Omental fat pad (tissue), 4 donors: ENCODE measurements around the gene PCDHGA4. TPM values are rescaled to one million over a fixed set of nuclear protein-coding genes. Genes with fewer than 3 reads are reported as not detected.

Experiments used
- ATAC-seq: fragments of 150-250 bp; one replicate; pipeline ENCODE4 v1.9.1; 2016; ENCODE audit warnings: mild to moderate bottlenecking, moderate library complexity; ENCODE audit not compliant: low FRiP score
- DNase-seq: peaks from one replicate; pipeline ENCODE4 v3.0.0-alpha.2; 2019; ENCODE audit warnings: low spot score
- CTCF ChIP-seq, 3 donors: fragments of 450-650 bp; IDR thresholded peaks; one replicate each; pipeline ENCODE4 v1.5.1; 2016 to 2017; ENCODE audit warnings: antibody characterized with exemption in 3 of 3, mild to moderate bottlenecking in 3 of 3, moderate library complexity in 2 of 3
- total RNA-seq, 4 donors: library from RNA; depleted of rRNA; stranded (reverse); fragments of >200 nt; gene quantifications; one replicate each; pipeline ENCODE4 v1.1.0, GENCODE V29; 2016

PCDHGA4 gene
- total RNA-seq, 4 donors from 2014 or later: 2.6 to 9.0 (median 3.9) TPM

DNA sequence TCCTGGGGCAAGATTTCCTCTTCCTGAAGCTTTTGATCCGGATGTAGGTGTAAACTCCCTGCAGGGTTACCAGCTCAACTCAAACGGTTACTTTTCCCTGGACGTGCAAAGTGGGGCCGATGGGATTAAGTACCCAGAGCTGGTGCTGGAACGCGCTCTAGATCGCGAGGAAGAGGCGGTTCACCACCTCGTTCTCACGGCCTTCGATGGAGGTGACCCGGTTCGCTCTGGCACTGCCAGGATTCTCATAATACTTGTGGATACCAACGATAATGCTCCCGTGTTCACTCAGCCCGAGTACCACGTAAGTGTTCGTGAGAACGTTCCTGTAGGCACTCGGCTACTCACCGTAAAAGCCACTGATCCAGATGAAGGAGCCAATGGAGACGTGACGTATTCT, 820 bp downstream of the PCDHGA4 start:
- ATAC-seq: no peak
- TF ChIP-seq CTCF (IDR thresholded peaks at IDR 0.05): no peak
- no peak for DNase-seq

DNA sequence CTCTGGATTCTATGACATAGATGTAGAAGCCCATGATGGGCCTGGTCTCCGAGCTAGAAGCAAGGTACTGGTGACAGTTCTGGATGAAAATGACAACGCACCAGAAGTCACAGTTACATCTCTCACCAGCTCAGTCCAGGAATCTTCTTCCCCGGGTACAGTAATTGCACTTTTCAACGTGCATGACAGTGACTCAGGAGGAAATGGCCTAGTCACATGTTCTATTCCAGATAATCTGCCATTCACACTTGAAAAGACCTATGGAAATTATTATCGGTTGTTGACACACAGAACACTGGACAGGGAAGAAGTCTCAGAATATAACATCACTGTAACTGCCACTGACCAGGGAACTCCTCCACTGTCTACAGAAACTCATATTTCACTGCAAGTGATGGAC, 1.3 kb downstream of the PCDHGA4 start:
- no peak for ATAC-seq
- no peak for DNase-seq
- no peak for TF ChIP-seq CTCF (IDR thresholded peaks at IDR 0.05)

- ATAC-seq (no peak), DNase-seq (no peak)
- no peak for TF ChIP-seq CTCF (IDR thresholded peaks at IDR 0.05)
Measured at GRCh38 chr5:141356950-141357349, 2.1 kb downstream of the PCDHGA4 start.

- TF ChIP-seq CTCF (IDR thresholded peaks at IDR 0.05): no peak
- DNase-seq (no peak), ATAC-seq (no peak)
Measured at GRCh38 chr5:141359790-141360426, 5.1 kb downstream of the PCDHGA4 start, which contains the start of gene PCDHGB2. TSS of gene PCDHGB2 (plus strand) at chr5:141359994. CDS start at chr5:141360136, 142 bp downstream.

DNA sequence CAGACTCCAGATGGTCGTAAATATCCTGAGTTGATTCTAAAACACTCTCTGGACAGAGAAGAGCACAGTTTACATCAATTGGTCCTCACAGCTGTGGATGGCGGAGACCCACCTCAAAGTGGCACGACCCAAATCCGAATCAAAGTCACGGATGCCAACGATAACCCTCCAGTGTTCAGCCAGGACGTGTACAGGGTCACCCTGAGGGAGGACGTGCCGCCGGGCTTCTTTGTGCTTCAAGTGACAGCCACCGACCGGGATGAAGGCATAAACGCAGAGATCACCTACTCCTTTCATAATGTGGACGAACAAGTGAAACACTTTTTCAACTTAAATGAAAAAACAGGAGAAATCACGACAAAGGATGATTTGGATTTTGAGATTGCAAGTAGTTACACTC, 5.9 kb downstream of the PCDHGA4 start:
- no peak for ATAC-seq
- DNase-seq: no peak
- no peak for TF ChIP-seq CTCF (IDR thresholded peaks at IDR 0.05)

GRCh38 chr5:141362719-141363118, 7.9 kb downstream of the PCDHGA4 start:
- ATAC-seq (no peak), DNase-seq (no peak)
- TF ChIP-seq CTCF (IDR thresholded peaks at IDR 0.05): no peak

DNA sequence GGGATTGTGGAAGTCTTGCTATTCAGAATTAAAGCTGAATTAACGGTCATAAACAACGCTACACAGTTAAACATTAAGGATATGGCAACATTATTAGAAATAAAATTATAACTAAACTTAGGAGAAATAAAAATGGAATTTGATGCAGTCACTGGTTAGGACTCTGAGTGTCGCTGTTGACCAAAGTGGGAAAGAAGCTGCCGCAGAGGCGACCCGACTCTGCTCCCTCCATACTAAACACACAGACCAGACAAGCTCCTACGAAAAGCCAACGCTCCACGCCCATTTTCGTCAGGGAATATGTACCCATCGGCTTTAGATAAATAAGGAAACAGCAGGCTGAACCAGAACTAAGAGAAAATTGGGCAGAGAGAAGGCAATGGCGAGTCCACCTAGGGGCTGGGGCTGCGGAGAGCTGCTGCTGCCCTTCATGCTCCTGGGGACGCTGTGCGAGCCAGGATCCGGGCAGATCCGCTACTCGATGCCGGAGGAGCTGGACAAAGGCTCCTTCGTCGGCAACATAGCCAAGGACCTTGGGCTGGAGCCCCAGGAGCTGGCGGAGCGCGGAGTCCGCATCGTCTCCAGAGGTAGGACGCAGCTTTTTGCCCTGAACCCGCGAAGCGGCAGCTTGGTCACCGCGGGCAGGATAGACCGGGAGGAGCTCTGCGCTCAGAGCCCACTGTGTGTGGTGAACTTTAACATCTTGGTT, 9.3 kb downstream of the PCDHGA4 start, which contains the start of gene PCDHGA5:
Gene PCDHGA5 (plus strand): TSS at position 211 of the 709 bp plus-strand sequence. CDS start 169 bp downstream, at position 380.
- DNase-seq (no peak), ATAC-seq (no peak)
- no peak for TF ChIP-seq CTCF (IDR thresholded peaks at IDR 0.05)
